Measurements from ENCODE around the gene KRCC1. TPM values are rescaled to one million over a fixed set of nuclear protein-coding genes. Genes with fewer than 3 reads are reported as not detected.

Gene KRCC1
- total and polyA plus RNA-seq, 9 of the 15 experiments (the other 6 are each of a cell fraction or from before 2014, with no cell fraction given): 1.9 to 6.0 (median 2.2) TPM

DNA sequence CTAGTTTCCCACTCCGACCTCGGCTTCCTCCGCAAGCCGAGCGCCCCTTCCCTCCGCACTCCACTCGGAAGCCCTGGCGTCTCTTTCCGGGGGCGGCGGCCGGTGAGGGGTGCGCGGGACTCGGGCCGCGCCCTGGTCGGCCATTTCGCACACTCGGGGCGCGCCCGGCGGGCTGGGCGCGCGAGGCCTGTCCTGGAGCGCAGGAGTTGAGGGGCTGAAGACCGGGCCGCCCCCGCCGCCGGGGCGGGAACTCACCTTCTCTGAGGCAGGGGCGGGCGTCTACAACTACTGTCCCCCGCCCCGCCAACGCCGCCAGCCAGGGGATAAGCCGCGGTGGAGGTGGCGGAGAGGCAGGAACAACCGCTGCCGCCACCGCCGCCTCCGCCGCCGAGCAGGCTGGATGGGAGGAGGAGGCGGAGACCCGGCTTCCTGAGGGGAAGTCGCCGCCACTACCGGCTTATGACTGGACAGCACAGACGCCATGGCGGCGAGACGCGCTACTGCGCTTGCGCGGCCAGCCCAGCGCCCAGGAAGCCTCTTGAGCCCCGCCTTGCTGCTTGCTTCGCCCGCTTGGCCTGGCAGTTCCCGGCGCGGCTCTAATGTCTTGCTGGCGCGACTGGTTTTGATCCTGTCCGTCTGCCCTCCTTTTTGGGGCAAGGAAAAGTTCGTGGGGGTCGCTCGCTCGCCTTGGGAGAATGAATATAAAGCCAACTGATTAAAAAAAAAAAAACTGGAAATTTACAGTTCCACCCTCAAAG lies at the start of gene KRCC1 (continued):
- TF ChIP-seq, protein P1, sequence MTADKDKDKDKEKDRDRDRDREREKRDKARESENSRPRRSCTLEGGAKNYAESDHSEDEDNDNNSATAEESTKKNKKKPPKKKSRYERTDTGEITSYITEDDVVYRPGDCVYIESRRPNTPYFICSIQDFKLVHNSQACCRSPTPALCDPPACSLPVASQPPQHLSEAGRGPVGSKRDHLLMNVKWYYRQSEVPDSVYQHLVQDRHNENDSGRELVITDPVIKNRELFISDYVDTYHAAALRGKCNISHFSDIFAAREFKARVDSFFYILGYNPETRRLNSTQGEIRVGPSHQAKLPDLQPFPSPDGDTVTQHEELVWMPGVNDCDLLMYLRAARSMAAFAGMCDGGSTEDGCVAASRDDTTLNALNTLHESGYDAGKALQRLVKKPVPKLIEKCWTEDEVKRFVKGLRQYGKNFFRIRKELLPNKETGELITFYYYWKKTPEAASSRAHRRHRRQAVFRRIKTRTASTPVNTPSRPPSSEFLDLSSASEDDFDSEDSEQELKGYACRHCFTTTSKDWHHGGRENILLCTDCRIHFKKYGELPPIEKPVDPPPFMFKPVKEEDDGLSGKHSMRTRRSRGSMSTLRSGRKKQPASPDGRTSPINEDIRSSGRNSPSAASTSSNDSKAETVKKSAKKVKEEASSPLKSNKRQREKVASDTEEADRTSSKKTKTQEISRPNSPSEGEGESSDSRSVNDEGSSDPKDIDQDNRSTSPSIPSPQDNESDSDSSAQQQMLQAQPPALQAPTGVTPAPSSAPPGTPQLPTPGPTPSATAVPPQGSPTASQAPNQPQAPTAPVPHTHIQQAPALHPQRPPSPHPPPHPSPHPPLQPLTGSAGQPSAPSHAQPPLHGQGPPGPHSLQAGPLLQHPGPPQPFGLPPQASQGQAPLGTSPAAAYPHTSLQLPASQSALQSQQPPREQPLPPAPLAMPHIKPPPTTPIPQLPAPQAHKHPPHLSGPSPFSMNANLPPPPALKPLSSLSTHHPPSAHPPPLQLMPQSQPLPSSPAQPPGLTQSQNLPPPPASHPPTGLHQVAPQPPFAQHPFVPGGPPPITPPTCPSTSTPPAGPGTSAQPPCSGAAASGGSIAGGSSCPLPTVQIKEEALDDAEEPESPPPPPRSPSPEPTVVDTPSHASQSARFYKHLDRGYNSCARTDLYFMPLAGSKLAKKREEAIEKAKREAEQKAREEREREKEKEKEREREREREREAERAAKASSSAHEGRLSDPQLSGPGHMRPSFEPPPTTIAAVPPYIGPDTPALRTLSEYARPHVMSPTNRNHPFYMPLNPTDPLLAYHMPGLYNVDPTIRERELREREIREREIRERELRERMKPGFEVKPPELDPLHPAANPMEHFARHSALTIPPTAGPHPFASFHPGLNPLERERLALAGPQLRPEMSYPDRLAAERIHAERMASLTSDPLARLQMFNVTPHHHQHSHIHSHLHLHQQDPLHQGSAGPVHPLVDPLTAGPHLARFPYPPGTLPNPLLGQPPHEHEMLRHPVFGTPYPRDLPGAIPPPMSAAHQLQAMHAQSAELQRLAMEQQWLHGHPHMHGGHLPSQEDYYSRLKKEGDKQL (CRISPR knock-in tag; IDR thresholded peaks at IDR 0.05; ENCODE audit: borderline replicate concordance): no peak
- no peak for TF ChIP-seq HNRNPK (IDR thresholded peaks at IDR 0.05; ENCODE audit: low read depth, low read length, poor library complexity, severe bottlenecking)
- no peak for TF ChIP-seq PHF21A (IDR thresholded peaks at IDR 0.05; ENCODE audit: borderline replicate concordance, low read depth)
- TF ChIP-seq ZNF253 (CRISPR knock-in tag; conservative IDR thresholded peaks at IDR 0.05): no peak
- TF ChIP-seq, protein P2, sequence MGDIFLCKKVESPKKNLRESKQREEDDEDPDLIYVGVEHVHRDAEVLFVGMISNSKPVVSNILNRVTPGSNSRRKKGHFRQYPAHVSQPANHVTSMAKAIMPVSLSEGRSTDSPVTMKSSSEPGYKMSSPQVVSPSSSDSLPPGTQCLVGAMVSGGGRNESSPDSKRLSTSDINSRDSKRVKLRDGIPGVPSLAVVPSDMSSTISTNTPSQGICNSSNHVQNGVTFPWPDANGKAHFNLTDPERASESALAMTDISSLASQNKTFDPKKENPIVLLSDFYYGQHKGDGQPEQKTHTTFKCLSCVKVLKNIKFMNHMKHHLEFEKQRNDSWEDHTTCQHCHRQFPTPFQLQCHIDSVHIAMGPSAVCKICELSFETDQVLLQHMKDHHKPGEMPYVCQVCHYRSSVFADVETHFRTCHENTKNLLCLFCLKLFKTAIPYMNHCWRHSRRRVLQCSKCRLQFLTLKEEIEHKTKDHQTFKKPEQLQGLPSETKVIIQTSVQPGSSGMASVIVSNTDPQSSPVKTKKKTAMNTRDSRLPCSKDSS (IDR thresholded peaks at IDR 0.05; ENCODE audit: low read depth, partially characterized antibody): no peak
- TF ChIP-seq, protein P3, sequence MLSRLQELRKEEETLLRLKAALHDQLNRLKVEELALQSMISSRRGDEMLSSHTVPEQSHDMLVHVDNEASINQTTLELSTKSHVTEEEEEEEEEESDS (CRISPR knock-in tag; IDR thresholded peaks at IDR 0.05): no peak
- TF ChIP-seq U2AF1 (optimal IDR thresholded peaks at IDR 0.05; ENCODE audit: low read depth, low read length): no peak
- TF ChIP-seq NFE2 (IDR thresholded peaks at IDR 0.05; ENCODE audit: low read depth): no peak
- TF ChIP-seq ZNF197 (CRISPR knock-in tag; IDR thresholded peaks at IDR 0.05; ENCODE audit: low read depth): peak; percentile 17; the same call in 1 of the 2 replicates
- TF ChIP-seq, protein P4, sequence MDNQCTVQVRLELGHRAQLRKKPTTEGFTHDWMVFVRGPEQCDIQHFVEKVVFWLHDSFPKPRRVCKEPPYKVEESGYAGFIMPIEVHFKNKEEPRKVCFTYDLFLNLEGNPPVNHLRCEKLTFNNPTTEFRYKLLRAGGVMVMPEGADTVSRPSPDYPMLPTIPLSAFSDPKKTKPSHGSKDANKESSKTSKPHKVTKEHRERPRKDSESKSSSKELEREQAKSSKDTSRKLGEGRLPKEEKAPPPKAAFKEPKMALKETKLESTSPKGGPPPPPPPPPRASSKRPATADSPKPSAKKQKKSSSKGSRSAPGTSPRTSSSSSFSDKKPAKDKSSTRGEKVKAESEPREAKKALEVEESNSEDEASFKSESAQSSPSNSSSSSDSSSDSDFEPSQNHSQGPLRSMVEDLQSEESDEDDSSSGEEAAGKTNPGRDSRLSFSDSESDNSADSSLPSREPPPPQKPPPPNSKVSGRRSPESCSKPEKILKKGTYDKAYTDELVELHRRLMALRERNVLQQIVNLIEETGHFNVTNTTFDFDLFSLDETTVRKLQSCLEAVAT (IDR thresholded peaks at IDR 0.05): 0 out of 4 replicates have a peak, but pooled peaks of 1 of the 2 experiments have one; percentile 29
- TF ChIP-seq TAF1 (IDR thresholded peaks at IDR 0.05; ENCODE audit: control insufficient read depth, extremely low read depth, insufficient read depth, low read length, severe bottlenecking): peak; percentile 90
- no peak for TF ChIP-seq CBX3 (IDR thresholded peaks at IDR 0.05; ENCODE audit: borderline replicate concordance in 1 of 2, low read length in 2 of 2)
- TF ChIP-seq HSF4 (CRISPR knock-in tag; IDR thresholded peaks at IDR 0.05; ENCODE audit: borderline replicate concordance): no peak
- TF ChIP-seq, protein P5, sequence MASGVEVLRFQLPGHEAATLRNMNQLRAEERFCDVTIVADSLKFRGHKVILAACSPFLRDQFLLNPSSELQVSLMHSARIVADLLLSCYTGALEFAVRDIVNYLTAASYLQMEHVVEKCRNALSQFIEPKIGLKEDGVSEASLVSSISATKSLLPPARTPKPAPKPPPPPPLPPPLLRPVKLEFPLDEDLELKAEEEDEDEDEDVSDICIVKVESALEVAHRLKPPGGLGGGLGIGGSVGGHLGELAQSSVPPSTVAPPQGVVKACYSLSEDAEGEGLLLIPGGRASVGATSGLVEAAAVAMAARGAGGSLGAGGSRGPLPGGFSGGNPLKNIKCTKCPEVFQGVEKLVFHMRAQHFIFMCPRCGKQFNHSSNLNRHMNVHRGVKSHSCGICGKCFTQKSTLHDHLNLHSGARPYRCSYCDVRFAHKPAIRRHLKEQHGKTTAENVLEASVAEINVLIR (CRISPR knock-in tag; IDR thresholded peaks at IDR 0.05): no peak
- TF ChIP-seq LARP7 (IDR thresholded peaks at IDR 0.05): no peak
- TF ChIP-seq PCBP1 (IDR thresholded peaks at IDR 0.05; ENCODE audit: low read depth, low read length, poor library complexity, severe bottlenecking): peak; percentile 73
- TF ChIP-seq CHCHD3 (CRISPR knock-in tag; IDR thresholded peaks at IDR 0.05): no peak
